ENCODE data around the gene POT1. TPM values are rescaled to one million over a fixed set of nuclear protein-coding genes. Genes with fewer than 3 reads are reported as not detected.
"Not testable (repeated sequence)": the region's sequence is repeated elsewhere in the genome, so short reads cannot be mapped to it uniquely, and the experiment has no call there.

The POT1 gene, protein sequence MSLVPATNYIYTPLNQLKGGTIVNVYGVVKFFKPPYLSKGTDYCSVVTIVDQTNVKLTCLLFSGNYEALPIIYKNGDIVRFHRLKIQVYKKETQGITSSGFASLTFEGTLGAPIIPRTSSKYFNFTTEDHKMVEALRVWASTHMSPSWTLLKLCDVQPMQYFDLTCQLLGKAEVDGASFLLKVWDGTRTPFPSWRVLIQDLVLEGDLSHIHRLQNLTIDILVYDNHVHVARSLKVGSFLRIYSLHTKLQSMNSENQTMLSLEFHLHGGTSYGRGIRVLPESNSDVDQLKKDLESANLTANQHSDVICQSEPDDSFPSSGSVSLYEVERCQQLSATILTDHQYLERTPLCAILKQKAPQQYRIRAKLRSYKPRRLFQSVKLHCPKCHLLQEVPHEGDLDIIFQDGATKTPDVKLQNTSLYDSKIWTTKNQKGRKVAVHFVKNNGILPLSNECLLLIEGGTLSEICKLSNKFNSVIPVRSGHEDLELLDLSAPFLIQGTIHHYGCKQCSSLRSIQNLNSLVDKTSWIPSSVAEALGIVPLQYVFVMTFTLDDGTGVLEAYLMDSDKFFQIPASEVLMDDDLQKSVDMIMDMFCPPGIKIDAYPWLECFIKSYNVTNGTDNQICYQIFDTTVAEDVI
- polyA plus RNA-seq (ENCODE audit: insufficient read length in 3 of 3), result 10 to 100 TPM; 47.9 to 59.1 (median 55.8) TPM

DNA sequence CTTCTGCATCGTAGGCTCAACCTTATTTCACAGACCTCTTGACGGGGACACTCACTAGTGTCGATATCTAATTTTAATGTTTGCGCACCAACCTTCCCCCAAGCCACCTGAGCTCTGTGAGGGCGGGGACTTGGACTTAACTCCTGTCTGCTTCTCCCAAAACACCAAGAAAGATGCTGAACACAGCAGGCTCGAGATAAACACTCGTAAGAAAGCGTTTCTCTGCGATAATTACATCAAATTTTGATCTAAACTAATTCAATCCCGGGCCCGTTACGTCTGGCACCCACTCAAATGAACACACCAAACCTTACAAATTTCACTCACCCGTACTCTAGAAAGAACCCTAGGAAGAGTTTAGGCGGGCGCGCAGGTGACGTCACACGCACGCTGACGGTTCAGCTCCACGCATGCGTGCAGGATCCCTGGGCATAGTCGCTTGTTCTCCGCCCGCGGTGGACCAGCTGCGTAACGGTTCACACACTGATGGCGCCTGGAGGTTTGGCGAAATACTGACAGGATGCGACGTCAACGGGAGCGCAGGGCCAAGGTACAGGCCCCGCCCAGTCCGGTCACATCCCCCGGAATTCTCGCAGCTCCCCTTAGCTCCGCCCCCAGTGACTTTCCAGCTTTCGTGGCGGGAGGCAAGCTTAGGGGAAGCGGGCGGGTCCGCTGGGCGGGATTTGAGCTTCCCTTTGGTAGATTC is at the start of gene POT1:
Gene POT1, minus strand, starts transcription at position 359 of the 706 bp plus-strand sequence. CDS start 32,652 bp downstream, outside the sequence.
- peak; percentile 90 to 98 (median 96) for DNase-seq (ENCODE audit: low read depth in 3 of 3, low spot score in 2 of 3)

DNA sequence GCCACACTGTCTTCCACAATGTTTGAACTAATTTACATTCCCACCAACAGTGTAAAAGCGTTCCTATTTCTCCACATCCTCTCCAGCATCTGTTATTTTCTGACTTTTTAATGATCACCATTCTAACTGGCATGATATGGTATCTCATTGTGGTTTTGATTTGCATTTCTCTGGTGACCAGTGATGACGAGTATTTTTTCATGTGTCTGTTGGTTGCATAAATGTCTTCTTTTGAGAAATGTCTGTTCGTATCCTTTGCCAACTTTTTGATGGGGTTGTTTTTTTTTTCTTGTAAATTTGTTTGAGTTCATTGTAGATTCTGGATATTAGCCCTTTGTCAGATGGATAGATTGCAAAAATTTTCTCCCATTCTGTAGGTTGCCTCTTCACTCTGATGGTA is 45.5 kb upstream of the POT1 start:
- not testable (repeated sequence) for DNase-seq (ENCODE audit: low read depth in 3 of 3, low spot score in 2 of 3)

DNA sequence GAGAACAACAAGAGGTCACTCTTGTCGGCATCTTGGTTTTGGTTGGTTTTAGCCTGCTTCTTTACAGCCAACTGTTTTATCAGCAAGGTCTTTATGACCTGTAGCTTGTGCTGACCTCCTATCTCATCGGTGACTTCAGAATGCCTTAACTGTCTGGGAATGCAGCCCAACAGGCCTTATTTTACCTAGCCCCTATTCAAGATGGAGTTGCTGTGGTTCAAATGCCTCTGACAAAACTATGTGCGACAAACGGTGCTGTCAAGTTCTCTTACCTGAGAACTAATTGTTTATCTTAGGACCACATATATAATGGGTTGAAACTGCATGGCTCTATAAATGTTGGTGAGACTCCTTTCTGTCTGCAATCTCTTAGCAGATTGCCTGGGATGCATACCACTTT is 35.9 kb upstream of the POT1 start:
- no peak for DNase-seq (ENCODE audit: low read depth in 3 of 3, low spot score in 2 of 3)

DNA sequence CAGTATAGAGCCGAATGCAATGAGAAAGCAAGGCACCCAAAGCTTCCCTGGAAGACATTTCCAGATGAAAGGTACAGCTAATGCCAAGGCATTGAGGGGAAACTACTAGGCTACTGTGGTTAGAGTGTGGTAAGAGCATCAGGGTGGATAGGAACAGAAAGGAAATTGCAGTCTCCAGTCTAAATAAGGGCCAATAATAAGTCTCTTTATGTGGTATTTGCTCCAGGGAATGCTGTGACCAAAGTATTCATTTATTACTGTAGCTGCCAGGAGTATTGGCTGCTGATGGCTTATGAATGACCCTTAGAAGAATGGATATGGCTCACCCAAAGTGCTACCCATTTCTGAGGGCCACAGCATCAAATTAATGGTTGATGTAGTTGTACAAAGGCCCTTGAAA is 30.1 kb upstream of the POT1 start:
- DNase-seq (ENCODE audit: low read depth in 3 of 3, low spot score in 2 of 3), result no peak

DNA sequence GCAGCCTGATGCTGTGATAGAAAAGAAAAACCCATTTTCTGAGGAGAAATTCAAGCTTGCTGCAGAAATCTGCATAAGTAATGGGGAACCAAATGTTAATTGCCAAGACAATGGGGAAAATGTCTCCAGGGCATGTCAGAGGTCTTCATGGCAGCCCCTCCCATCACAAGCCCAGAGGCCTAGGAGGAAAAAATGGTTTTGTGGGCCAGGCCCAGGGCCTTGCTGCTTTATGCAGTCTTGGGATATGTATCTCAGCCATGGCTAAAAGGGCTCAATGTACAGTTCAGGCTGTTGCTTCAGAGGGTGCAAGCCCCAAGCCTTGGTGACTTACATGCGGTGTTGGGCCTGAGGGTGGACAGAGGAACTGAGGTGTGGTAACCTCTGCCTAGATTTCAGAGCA is 28.3 kb upstream of the POT1 start:
- not testable (repeated sequence) for DNase-seq (ENCODE audit: low read depth in 3 of 3, low spot score in 2 of 3)

DNA sequence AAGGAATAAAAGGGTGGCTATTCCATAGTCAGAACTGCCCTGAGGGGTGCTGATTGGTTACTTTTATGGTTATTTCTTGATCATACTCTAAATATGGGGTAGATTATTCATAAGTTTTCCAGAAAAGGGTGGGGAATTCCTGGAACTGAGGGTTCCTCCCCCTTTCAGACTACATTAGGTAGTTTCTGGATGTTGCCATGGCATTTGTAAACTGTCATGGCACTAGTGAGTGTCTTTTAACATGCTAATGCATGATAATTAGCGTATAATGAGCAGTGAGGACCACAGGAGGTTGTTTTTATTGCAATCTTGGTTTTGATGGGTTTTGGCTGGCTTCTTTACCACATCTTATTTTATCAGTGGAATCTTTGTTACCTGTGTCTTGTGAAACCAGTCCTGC is 26.5 kb upstream of the POT1 start:
- no peak for DNase-seq (ENCODE audit: low read depth in 3 of 3, low spot score in 2 of 3)

DNA sequence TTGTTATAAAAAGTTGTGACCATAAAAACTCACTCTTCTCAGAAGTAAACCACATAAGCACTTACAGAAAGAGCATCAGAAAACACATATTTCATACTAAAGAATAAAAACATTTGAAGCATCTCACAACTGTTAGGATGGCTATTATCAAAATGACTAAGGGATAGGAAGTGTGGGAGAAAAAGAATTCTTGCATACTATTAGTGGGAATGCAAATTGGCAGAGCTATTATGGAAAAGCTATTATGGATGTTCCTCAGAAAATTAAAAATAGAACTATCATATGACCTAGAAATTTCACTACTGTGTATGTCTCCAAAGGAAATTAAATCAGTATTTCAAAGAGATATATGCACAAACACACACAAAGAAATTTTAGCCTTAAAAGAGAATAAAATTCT is 25.2 kb upstream of the POT1 start:
- DNase-seq (ENCODE audit: low read depth in 3 of 3, low spot score in 2 of 3), result no peak

DNA sequence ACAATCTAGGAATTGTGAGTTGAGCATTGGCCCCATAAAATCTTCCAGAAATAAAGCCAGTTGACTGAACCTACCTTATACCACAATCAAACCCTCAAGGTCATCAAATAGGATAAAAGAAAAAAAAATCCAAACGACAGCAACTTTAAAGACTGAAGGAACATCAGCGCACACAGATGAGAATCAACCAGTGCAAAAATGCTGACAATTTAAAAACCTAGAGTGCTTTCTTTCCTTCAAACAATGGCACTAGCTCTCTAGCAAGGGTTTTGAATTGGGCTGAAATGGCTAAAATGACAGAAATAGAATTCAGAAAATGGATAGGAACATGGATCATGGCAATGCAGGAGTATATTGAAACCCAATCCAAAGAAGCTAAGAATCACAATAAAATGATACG is 16.1 kb upstream of the POT1 start:
- no peak for DNase-seq (ENCODE audit: low read depth in 3 of 3, low spot score in 2 of 3)

DNA sequence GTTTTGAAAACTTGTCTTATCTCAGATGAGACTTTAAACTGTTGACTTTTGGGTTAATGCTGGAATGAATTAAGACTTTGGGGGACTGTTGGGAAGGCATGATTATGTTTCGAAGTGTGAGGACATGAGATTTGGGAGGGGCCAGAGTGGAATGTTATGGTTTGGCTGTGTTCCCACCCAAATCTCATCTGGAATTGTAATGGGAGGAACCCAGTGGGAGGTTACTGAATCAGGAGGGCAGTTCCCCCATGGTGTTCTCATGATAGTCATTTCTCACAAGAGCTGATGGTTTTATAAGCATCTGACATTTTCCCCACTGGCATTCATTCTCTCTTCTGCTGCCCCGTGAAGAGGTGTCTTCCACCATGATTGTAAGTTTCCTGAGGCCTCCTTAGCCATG is 13.8 kb upstream of the POT1 start:
- DNase-seq (ENCODE audit: low read depth in 3 of 3, low spot score in 2 of 3), result no peak

DNA sequence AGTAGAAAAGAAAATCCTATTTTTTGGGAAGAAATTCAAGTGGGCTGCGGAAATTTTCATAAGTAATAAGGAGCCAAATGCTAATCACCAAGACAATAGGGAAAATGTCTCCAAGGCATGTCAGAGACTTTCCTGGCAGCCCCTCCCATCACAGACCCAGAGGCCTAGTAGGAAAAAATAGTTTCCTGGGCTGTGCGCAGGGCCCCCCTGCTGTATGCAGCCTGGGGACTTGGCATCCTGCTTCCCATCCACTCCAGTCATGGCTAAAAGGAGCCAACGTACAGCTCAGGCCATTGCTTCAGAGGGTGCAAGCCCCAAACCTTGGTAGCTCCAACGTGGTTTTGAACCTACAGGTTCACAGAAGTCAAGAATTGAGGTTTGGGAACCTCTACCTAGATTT is 12.8 kb upstream of the POT1 start:
- DNase-seq (ENCODE audit: low read depth in 3 of 3, low spot score in 2 of 3), result no peak

DNA sequence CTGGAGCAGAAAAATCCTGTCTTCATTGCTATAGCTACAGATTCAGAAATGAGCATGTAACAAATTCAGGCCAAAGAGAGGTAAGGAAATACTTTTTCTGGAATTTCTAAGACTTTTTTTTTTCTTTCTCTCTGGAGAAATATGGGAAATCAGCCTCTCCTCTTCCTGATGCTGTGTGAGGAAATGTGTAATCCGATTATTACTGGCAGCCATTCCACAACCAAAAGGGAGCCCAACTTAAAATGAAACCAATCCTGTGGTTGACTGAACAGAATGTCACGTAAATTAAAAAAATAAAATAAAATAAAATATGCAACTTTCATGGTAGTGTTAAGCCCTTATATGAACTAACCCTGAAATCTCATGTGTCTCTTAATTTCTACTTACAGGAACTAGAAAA is 10.7 kb upstream of the POT1 start:
- no peak for DNase-seq (ENCODE audit: low read depth in 3 of 3, low spot score in 2 of 3)

DNA sequence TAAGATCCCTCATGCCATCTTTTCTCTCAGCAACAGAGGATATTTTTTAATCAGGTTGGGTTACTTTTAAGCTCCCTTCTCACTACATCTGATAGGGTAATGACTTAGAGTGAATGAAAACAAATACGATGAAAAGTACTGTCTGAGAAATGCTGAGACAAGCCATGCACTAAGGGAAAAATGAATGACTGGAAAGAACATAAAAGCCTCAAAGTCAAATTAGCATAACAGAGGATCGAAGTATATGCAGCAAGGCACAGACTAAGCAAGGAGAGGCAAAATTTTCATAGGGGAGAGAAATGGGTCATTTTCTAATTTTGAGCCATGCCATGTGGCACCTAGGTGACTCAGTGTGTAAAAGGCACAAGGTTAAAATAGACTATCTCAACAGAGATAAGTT is 8.5 kb upstream of the POT1 start:
- DNase-seq (ENCODE audit: low read depth in 3 of 3, low spot score in 2 of 3), result no peak

DNA sequence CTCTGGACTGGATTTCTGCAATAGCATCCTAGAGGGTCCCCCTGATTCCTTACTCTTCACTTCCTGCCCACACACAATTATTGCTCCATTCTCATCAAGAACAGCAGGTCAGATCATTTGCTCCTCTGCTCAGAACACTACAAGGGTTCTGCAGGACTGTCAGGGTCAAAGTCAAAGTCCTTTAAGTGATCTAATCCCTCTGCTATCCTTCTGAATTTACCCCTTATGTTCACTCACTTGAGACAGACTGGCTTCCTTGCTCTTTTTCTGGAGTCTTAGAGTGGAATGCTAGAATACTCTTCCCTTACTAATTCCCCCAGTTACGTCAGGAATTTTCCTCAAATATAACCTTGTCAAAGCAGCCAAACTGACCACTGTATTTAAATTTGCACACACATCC is 7.5 kb upstream of the POT1 start:
- DNase-seq (ENCODE audit: low read depth in 3 of 3, low spot score in 2 of 3), result no peak

DNA sequence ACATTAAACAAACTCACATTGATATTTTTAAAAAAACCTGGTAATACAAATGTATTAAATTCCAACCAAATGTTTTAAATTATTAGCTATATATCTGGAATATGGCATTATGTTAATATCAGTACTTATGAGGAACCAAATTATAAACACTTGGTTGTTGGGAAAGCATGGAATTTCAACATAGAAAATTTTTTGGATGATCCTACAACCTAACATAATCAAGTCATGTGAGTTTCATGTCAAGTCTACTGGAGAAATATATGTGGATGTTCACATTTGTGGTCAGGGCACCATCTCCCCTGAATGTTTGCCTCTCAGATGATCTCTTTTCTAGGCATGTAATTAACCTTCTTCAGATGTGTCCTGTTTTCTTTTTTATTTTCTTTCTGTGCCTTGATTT is 5.2 kb upstream of the POT1 start:
- no peak for DNase-seq (ENCODE audit: low read depth in 3 of 3, low spot score in 2 of 3)

DNA sequence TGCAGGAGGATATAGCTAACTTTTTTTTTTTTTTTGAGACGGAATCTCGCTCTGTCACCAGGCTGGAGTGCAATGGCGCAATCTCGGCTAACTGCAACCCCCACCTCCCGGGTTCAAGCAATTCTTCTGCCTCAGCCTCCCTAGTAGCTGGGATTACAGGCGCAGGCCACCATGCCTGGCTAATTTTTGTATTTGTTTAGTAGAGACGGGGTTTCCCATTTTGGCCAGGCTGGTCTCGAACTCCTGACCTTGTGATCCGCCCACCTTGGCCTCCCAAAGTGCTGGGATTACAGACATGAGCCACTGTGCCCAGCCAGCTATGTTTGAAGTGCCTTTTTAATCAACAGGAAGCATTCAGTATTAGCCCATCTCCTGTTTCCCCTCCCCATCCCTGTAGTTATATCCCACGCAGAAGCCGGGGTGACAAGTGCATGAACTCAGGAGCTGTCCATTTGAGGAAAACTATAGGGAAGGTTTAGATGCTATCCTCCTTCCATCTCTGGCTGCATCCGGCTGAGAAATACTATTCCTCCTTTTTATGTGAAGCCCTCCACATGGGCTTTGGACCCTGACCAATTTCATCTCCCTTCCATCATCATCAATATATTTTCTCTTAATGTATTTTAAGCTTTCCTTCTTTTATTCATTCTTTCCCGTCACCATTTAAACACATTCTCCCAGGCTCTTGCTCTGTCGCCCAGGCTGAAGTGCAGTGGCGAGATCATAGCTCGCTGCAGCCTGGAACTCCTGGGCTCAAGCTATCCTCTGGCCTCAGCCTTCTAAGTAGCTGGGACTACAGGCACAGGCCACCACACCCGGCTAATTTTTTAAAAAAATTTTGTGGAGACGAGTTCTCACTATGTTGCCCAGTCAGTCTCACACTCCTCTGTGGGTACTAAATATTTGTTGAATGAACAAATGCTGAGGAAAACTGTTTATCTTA is 1.3 kb upstream of the POT1 start:
- no peak for DNase-seq (ENCODE audit: low read depth in 3 of 3, low spot score in 2 of 3)

DNA sequence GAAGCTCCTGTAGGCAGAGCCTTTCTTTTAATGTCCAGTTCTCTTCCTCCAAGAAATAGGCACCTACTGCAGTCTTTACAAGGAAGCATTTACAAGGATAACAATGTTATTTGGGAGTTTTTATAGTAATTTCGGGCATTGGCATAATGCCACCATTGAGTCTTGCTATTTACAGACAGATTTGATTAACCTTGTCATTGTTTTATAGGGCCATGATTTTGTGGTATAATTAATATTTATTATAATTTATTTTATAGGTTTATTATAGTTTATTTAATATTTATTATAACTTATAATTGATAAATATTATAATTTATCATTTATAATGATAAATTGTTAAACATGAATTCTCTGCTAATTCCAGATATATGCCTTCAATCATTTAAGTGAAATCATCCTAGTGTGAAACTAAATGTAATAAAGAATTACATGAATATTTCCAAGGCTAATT is 573 bp upstream of the POT1 start:
- no peak for DNase-seq (ENCODE audit: low read depth in 3 of 3, low spot score in 2 of 3)

DNA sequence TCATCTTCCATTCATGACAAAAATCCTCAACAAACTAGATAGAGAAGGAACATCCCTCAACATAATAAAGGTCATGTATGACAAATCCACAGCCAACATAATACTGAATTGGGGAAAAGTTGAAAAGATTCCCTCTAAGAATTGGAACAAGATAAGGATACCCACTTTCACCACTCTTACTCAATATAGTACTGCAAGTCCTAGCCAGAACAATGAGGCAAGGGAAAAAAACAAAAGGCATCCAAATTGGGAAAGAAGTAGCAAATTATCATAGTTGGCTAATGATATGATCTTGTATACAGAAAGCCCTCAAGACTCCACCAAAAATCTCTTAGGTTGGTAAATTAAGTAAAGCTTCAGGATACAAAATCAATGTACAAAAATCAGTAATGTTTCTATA is 4.7 kb downstream of the POT1 start:
- no peak for DNase-seq (ENCODE audit: low read depth in 3 of 3, low spot score in 2 of 3)

DNA sequence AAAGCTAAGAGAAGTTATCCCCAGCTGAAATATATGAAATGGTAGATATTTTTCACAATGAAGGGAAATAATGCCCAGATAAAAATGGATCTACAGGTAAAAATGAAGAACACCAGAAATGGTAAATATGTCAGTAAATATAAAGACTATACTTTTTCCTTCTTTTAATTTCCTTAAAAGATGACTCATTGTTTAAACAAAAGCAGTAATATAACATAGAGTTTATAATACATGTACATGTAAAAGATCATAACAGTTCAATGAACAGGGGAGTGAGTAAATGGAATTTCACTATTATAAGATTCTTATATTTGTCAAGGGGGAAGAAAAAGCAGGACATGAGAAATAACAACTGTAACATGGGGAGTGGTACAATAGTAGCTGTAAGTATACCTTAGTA is 7.4 kb downstream of the POT1 start:
- DNase-seq (ENCODE audit: low read depth in 3 of 3, low spot score in 2 of 3), result no peak

DNA sequence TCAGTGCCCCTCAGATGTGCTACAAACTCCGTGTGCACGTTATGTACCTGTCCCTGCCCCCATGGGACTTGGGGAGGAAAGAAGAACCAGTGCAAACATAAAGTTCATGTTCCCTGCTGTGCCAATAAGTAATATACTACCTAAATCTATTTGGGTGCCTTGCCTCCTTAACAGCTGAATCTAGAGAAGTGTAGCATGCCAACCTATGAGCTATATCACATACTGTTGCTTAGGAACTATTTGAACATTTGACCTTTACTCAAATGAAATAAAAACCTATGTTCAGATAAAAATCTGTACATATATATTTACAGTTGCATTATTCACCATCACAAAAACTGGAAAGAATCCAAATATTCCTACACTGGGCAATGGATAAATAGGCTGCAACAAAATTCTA is 9.8 kb downstream of the POT1 start:
- no peak for DNase-seq (ENCODE audit: low read depth in 3 of 3, low spot score in 2 of 3)

DNA sequence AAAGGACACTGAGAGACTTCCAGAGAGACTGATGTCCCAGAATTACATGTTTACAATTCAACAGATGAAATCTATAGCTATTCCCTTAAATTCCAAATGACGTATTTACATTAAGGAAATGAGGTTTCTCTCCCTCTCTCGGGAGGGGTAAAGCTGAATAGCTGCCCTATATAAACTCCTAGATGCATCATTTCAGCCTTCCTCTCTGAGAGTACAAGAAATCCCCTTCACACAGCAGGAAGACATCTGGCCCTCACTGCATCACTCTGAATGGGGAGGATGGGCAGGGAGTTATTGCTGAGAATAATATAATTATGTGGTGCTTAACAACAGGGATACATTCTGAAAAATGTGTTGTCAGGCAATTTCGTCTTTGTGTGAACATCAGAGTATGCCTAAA is 11.0 kb downstream of the POT1 start:
- no peak for DNase-seq (ENCODE audit: low read depth in 3 of 3, low spot score in 2 of 3)

DNA sequence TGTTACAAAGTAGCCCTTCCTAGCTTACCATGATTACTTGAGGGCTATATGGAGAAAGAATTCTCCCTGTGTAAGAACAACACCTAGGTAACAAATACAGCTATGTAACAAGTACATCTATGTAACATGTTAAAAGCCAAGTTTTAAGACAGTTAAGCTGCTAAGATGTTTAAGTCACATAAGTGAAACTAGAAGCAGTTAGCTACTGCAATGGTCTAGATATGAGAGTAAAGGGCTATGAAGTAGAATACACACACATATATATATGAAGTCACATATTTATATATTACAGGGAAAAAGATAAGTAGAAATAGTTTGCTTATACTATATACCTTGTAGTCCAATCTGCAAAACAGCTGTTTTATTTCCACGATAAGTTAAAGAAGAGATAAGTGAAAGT is 14.4 kb downstream of the POT1 start:
- DNase-seq (ENCODE audit: low read depth in 3 of 3, low spot score in 2 of 3), result no peak

All from right renal cortex interstitium (tissue), 3 donors.